ENCODE results near the gene SMAD2. TPM values are rescaled to one million over a fixed set of nuclear protein-coding genes. Genes with fewer than 3 reads are reported as not detected.

SMAD2 gene
- total and polyA plus RNA-seq, 9 of the 15 experiments (the other 6 are each of a cell fraction or from before 2014, with no cell fraction given), result 9.2 to 49.6 (median 33.7) TPM

DNA sequence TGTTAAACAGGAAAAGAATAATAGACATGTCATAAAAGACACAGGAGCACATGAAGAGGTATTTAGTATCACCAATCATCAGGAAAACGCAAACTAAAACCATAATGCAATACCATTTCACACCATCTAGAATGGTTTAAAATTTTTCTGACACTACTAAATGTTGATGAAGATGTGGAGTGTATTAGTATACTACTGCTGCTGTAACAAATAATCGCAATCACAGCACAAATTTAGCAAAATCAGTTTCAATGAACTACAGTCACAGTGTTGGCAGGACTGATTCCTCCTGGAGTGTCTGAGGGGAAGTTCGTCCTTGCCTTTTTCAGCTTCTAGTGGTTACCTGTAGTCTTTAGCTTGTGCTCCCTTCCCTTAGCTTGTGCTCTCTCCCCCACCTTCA lies 24.1 kb downstream of the SMAD2 start:
- Histone ChIP-seq H3K27ac (ENCODE audit: extremely low read depth, low read depth, low read length) (no peak overlapping the region), H3K36me3 (ENCODE audit: control insufficient read depth, insufficient read depth, low read length) (peaks cover 10% of the 10 kb centered on the region; the same call in 2 of the 3 replicates), H4K20me1 (replicated peaks; ENCODE audit: control insufficient read depth, insufficient read depth, low read length) (no peaks in the 10 kb centered on the region), H3K9me1 (ENCODE audit: control insufficient read depth, insufficient read depth, low read length) (no peaks in the 10 kb centered on the region), H3K9me3 (replicated peaks; ENCODE audit: control insufficient read depth, insufficient read depth, low read depth, low read length) (peaks cover 2% of the 10 kb centered on the region; the same call in 1 of the 2 replicates), H3K4me2 (ENCODE audit: insufficient read depth, low read length) (no peak overlapping the region), H2AFZ (ENCODE audit: low read depth, low read length) (no peak overlapping the region), H3K79me2 (ENCODE audit: control insufficient read depth, insufficient read depth, low read length) (peaks cover 100% of the 10 kb centered on the region), H3K4me3 (no peak overlapping the region), H3K27me3 (ENCODE audit: control insufficient read depth in 2 of 2, insufficient read depth in 2 of 2, low read length in 2 of 2) (no peaks in the 10 kb centered on the region), H3K4me1 (replicated peaks in 1 of 2; ENCODE audit: control insufficient read depth in 2 of 2, insufficient read depth in 2 of 2, low read length in 2 of 2) (peaks cover 0 to 8% of the 10 kb centered on the region in 2 experiments; a peak in 2 of 5 replicates), H3K9ac (ENCODE audit: insufficient read depth in 1 of 2, low read depth in 2 of 2, low read length in 2 of 2) (no peak overlapping the region)
- ATAC-seq (no peak), FAIRE-seq (no peak), DNase-seq (ENCODE audit: extremely low read depth in 1 of 4, low spot score in 3 of 4) (no peak)
- CTCF ChIA-PET (ENCODE audit: low intra/inter-chr PET ratio), result no interaction called here
- WGBS (ENCODE audit: insufficient coverage, low coverage, missing lambda C conversion rate), result 95% methylated on average over 3 of the region's 3 CpGs
- intact Hi-C loops (cut with micrococcal nuclease) (no loop called here), in situ Hi-C loops (cut with MboI) (no loop called here)
- TF ChIP-seq ZNF316 (IDR thresholded peaks at IDR 0.05) (peak; percentile 31; the same call in 1 of the 2 replicates), ZNF12 (CRISPR knock-in tag; IDR thresholded peaks at IDR 0.05) (peak; percentile 98), RBM25 (IDR thresholded peaks at IDR 0.05; ENCODE audit: low read depth, low read length, severe bottlenecking) (peak; percentile 60), CBX3 (IDR thresholded peaks at IDR 0.05; ENCODE audit: borderline replicate concordance in 1 of 2, low read length in 2 of 2) (peak in 1 of 2 experiments; percentile 24; a peak in 1 of 3 replicates)
- TF ChIP-seq, protein P1, sequence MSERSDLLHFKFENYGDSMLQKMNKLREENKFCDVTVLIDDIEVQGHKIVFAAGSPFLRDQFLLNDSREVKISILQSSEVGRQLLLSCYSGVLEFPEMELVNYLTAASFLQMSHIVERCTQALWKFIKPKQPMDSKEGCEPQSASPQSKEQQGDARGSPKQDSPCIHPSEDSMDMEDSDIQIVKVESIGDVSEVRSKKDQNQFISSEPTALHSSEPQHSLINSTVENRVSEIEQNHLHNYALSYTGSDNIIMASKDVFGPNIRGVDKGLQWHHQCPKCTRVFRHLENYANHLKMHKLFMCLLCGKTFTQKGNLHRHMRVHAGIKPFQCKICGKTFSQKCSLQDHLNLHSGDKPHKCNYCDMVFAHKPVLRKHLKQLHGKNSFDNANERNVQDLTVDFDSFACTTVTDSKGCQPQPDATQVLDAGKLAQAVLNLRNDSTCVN (CRISPR knock-in tag; IDR thresholded peaks at IDR 0.05), result no peak
- POLR2A ChIA-PET, result interaction anchor here (0.6 to 0.8 kb wide), 2 partner anchors 19 to 29 kb away, joined by 3 read pairs; no protein-coding TSS in a partner anchor
- BruUV-seq (replicated peaks), result no TSS peak
